ENCODE data around the gene RHBDL1. TPM values are rescaled to one million over a fixed set of nuclear protein-coding genes. Genes with fewer than 3 reads are reported as not detected.

The RHBDL1 gene
- total RNA-seq, 1 donor from 2014 or later: 6.1 TPM

- DNase-seq (ENCODE audit: low spot score in 2 of 2, unreplicated experiment in 2 of 2): no peak
- TF ChIP-seq CTCF (IDR thresholded peaks at IDR 0.05; ENCODE audit: unreplicated experiment): no peak
- Mint-ChIP-seq H3K36me3 (no peaks in the 10 kb centered on the region), H3K4me1 (peaks cover 8% of the 10 kb centered on the region), H3K4me3 (peak overlapping the region; percentile 39), H3K27me3 (ENCODE audit: low read depth) (no peaks in the 10 kb centered on the region), H3K9me3 (no peaks in the 10 kb centered on the region), H3K27ac (no peak overlapping the region)
These were observed 34.9 kb upstream of the RHBDL1 start for GRCh38 chr16:640614-641013.

- no peak within 1 kb of the TSS for H3K27ac Mint-ChIP-seq
- no peaks in the 10 kb centered on the region for H3K27me3 Mint-ChIP-seq (ENCODE audit: low read depth)
- H3K4me3 Mint-ChIP-seq: peak within 1 kb of the TSS; percentile 62
- DNase-seq (ENCODE audit: low spot score in 2 of 2, unreplicated experiment in 2 of 2): peak in 1 of 2 experiments; percentile 66
- H3K9me3 Mint-ChIP-seq: no peaks in the 10 kb centered on the region
- no peaks in the 10 kb centered on the region for H3K36me3 Mint-ChIP-seq
- peaks cover 7% of the 10 kb centered on the region for H3K4me1 Mint-ChIP-seq
- no peak for TF ChIP-seq CTCF (IDR thresholded peaks at IDR 0.05; ENCODE audit: unreplicated experiment)
These were observed 33.9 kb upstream of the RHBDL1 start, which contains the start of gene MCRIP2 for GRCh38 chr16:641326-642188. Gene MCRIP2, plus strand, starts transcription at chr16:641828. Its CDS starts 164 bp downstream, at chr16:641992.

GRCh38 chr16:642189-643049, 33.1 kb upstream of the RHBDL1 start:
- no peak for TF ChIP-seq CTCF (IDR thresholded peaks at IDR 0.05; ENCODE audit: unreplicated experiment)
- H3K4me1 Mint-ChIP-seq: peaks cover 4% of the 10 kb centered on the region
- H3K36me3 Mint-ChIP-seq: no peaks in the 10 kb centered on the region
- H3K4me3 Mint-ChIP-seq: peak overlapping the region; percentile 62
- no peaks in the 10 kb centered on the region for H3K9me3 Mint-ChIP-seq
- DNase-seq (ENCODE audit: low spot score in 2 of 2, unreplicated experiment in 2 of 2): no peak
- H3K27ac Mint-ChIP-seq: no peak overlapping the region
- H3K27me3 Mint-ChIP-seq (ENCODE audit: low read depth): no peaks in the 10 kb centered on the region

GRCh38 chr16:643050-643368, 32.5 kb upstream of the RHBDL1 start:
- Mint-ChIP-seq H3K4me1 (peaks cover 6% of the 10 kb centered on the region), H3K36me3 (no peaks in the 10 kb centered on the region), H3K4me3 (peak overlapping the region; percentile 62), H3K9me3 (no peaks in the 10 kb centered on the region), H3K27me3 (ENCODE audit: low read depth) (no peaks in the 10 kb centered on the region), H3K27ac (no peak overlapping the region)
- no peak for DNase-seq (ENCODE audit: low spot score in 2 of 2, unreplicated experiment in 2 of 2)
- TF ChIP-seq CTCF (IDR thresholded peaks at IDR 0.05; ENCODE audit: unreplicated experiment): no peak

- Mint-ChIP-seq H3K36me3 (no peaks in the 10 kb centered on the region), H3K9me3 (no peaks in the 10 kb centered on the region), H3K27me3 (ENCODE audit: low read depth) (no peaks in the 10 kb centered on the region), H3K27ac (no peak overlapping the region), H3K4me1 (peaks cover 10% of the 10 kb centered on the region), H3K4me3 (peak overlapping the region; percentile 28)
- no peak for TF ChIP-seq CTCF (IDR thresholded peaks at IDR 0.05; ENCODE audit: unreplicated experiment)
- DNase-seq (ENCODE audit: low spot score in 2 of 2, unreplicated experiment in 2 of 2): no peak
These were observed 30.9 kb upstream of the RHBDL1 start for GRCh38 chr16:644556-644955.

All from mesothelial cell of epicardium (in vitro differentiated cells).